ENCODE results near the gene RFX8. TPM values are rescaled to one million over a fixed set of nuclear protein-coding genes. Genes with fewer than 3 reads are reported as not detected.

Gene RFX8
- polyA plus RNA-seq, 6 donors from 2014 or later, result not detected

DNA sequence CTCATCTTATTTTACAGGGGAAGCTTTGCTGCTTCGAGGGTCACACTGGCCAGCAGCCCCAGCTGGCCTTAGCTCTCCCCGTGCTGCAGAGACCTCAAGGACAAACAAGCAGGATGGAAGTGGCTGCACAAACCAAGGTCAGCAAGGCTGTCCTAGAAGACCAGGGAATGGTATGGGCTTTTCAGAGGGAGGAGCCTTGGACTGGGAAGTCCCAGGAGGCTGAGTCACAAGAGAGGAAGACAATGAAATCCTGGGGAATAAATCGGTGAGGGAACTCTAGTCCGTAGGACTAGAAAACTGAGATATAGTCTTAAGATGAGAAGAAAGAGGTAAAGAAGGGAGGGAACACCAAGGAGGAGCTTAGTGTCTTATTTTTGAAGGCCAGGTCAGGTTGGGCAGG is 103.3 kb downstream of the RFX8 start:
- DNase-seq (no peak), ATAC-seq (ENCODE audit: low read depth in 2 of 2) (no peak)
- Mint-ChIP-seq H3K27ac (peak overlapping the region in 1 of 6 donors; percentile 64), H3K4me1 (no peaks in the 10 kb centered on the region), H3K27me3 (peaks cover 0 to 8% (median 6%) of the 10 kb centered on the region in 3 donors), H3K4me3 (no peak overlapping the region), H3K9me3 (peaks cover 4 to 23% (median 13%) of the 10 kb centered on the region in 7 donors), H3K36me3 (peaks cover 0 to 5% of the 10 kb centered on the region in 2 donors)

DNA sequence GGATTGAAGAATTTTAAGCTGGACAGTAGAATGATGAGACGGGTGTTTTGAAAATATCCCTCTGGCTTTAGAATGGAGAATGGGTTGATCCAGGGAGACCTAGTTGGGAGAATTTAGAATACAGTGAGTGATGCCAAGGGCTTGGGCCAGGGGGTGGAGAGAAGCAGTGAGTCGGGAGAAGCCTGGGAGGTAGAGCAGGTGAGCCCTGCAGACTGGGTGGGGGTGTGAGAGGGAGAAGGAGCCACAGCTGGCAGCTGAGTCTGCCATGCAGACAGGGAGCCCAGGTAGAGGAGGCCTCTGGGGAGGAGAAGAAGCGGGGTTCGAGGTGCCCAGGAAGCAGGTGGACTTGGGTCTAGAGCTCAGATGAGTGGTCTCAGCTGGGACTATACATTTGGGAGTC is 105.8 kb downstream of the RFX8 start:
- peaks cover 6 to 18% (median 8%) of the 10 kb centered on the region in 3 donors for H3K27me3 Mint-ChIP-seq

DNA sequence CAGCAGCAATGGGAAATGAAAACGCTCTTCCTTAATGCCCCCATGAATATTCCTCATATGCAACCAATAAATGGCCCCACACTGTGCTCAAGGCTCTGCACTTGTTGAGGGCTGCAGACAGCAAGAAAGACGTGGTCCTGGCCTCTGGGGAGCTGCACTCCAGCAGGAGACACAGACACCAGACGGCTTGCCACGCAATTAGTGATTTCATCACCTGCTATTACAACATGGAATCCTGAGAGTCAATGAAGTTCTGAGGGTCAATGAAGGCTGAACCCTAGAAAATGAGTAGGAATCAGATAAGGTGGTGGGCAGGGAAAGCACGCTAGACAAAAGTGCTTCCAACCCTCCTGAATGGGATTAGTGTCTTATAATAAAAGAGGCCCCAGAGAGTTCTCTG is 106.5 kb downstream of the RFX8 start:
- peak overlapping the region in 1 of 6 donors; percentile 47 for H3K27ac Mint-ChIP-seq
- H3K36me3 Mint-ChIP-seq, result peaks cover 0 to 3% of the 10 kb centered on the region in 2 donors
- peaks cover 3 to 21% (median 9%) of the 10 kb centered on the region in 7 donors for H3K9me3 Mint-ChIP-seq
- DNase-seq (no peak), ATAC-seq (ENCODE audit: low read depth in 2 of 2) (no peak)
- no peak overlapping the region for H3K4me3 Mint-ChIP-seq
- H3K27me3 Mint-ChIP-seq, result peaks cover 6 to 20% (median 13%) of the 10 kb centered on the region in 3 donors
- H3K4me1 Mint-ChIP-seq, result no peaks in the 10 kb centered on the region

More for the DNA sequence above, 105.8 kb downstream of the RFX8 start:
- Mint-ChIP-seq H3K9me3 (peaks cover 4 to 23% (median 13%) of the 10 kb centered on the region in 7 donors), H3K4me1 (no peaks in the 10 kb centered on the region), H3K4me3 (peak overlapping the region in 1 of 8 donors; percentile 7), H3K27ac (no peak overlapping the region), H3K36me3 (peaks cover 0 to 5% of the 10 kb centered on the region in 2 donors)
- no peak for DNase-seq
- no peak for ATAC-seq (ENCODE audit: low read depth in 2 of 2)

DNA sequence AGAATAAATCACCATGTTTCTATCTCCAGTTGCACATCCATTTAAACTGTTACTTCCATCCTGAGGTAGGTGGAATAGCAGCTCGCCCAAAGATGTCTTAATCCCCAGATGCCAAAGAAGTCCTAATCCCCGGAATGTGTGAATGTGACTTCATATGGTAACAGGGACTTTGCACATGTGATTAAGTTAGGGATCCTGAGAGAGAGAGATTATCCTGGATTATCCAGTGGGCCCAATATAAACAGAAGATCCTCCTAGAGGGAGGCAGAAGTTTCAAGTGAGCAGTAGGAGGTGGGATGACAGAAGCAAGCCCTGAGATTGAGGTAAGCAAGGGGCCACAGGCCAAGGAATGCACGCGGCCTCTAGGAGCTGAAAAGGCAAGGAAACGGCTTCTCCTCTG is 107.4 kb downstream of the RFX8 start:
- H3K27ac Mint-ChIP-seq, result no peak overlapping the region
- H3K4me1 Mint-ChIP-seq, result peaks cover 0 to under 1% (median 0%) of the 10 kb centered on the region in 3 donors
- H3K36me3 Mint-ChIP-seq, result no peaks in the 10 kb centered on the region
- no peak overlapping the region for H3K4me3 Mint-ChIP-seq
- H3K27me3 Mint-ChIP-seq, result peaks cover 6 to 20% (median 13%) of the 10 kb centered on the region in 3 donors
- ATAC-seq (ENCODE audit: low read depth in 2 of 2) (no peak), DNase-seq (no peak)
- H3K9me3 Mint-ChIP-seq, result peaks cover 0 to 12% (median 3%) of the 10 kb centered on the region in 7 donors

DNA sequence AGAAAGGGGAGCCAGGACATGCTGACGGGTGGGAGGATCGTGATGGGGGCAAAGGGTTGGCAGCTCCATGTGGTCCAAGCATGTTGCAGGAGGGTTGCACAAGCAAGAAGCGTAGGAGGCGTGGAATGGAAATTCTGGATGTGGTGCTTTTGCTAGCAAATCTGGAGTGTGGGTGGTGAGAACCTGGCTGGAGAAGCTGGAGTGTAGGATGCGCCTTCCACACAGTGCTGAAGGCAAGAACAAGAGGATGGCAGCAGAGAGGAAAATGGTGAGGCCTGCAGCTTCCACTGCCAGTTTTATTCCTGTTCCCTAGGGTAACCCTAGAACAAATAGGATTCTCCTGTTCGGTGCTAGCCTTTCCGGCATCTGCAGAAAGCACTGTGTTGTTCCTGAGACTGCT is 110.0 kb downstream of the RFX8 start:
- ATAC-seq (ENCODE audit: low read depth in 2 of 2) (no peak), DNase-seq (no peak)
- peaks cover 0 to 3% of the 10 kb centered on the region in 2 donors for H3K36me3 Mint-ChIP-seq
- H3K4me3 Mint-ChIP-seq, result no peak overlapping the region
- peaks cover 14 to 20% (median 14%) of the 10 kb centered on the region in 3 donors for H3K4me1 Mint-ChIP-seq
- H3K27ac Mint-ChIP-seq, result no peak overlapping the region
- peaks cover 6 to 20% (median 13%) of the 10 kb centered on the region in 3 donors for H3K27me3 Mint-ChIP-seq
- no peaks in the 10 kb centered on the region for H3K9me3 Mint-ChIP-seq

DNA sequence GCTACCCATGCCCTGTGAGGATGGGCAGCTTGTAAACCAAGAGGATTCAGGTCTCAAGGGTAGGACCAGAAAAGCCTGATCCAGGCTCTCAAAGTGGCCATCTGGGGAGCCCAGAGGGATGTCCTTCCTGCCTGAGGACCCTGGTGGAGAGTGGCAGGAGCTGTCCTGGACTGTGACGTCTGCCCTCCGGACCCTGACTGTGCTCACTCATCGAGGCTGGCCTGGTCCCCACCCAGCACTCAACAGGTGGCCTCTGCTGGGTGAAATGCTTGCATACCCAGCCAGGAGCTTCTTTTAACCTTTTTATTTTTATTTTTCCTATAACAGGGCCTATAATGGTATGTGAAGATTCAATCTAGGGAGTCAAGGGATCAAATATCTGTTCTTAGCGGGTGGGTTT is 112.1 kb downstream of the RFX8 start:
- no peak for DNase-seq
- Mint-ChIP-seq H3K4me1 (peaks cover 14 to 20% (median 14%) of the 10 kb centered on the region in 3 donors), H3K27me3 (peaks cover 3 to 13% (median 11%) of the 10 kb centered on the region in 3 donors), H3K4me3 (no peak overlapping the region), H3K9me3 (no peaks in the 10 kb centered on the region), H3K36me3 (peaks cover 0 to 5% of the 10 kb centered on the region in 2 donors), H3K27ac (no peak overlapping the region)
- ATAC-seq (ENCODE audit: low read depth in 2 of 2), result no peak

DNA sequence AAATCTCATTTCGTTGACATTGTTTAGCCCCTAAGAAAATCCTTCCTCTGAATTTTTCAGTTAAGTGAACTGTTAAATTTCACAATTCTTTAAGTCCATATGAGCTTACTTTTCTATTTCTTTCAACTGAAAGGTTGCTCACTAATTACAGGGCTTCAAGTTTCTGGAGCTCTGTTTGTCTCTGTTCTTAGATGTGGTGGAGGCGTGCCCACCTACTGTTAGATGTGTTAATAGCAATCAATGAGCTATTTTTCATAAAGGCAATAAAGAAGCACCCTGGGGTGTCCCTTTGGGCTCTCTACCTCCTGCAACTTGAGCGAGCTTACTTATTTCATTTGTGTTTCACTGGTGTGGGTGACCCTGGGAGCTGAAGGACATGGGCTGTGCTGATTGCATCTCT is 112.6 kb downstream of the RFX8 start:
- H3K4me1 Mint-ChIP-seq, result peaks cover 14 to 20% (median 14%) of the 10 kb centered on the region in 3 donors
- DNase-seq, result no peak
- peaks cover 0 to 5% of the 10 kb centered on the region in 2 donors for H3K36me3 Mint-ChIP-seq
- ATAC-seq (ENCODE audit: low read depth in 2 of 2), result no peak
- H3K9me3 Mint-ChIP-seq, result no peaks in the 10 kb centered on the region
- H3K4me3 Mint-ChIP-seq, result peak overlapping the region in 1 of 8 donors; percentile 61
- H3K27me3 Mint-ChIP-seq, result peaks cover under 1 to 13% (median 11%) of the 10 kb centered on the region in 3 donors
- H3K27ac Mint-ChIP-seq, result peak overlapping the region in 1 of 6 donors; percentile 89

DNA sequence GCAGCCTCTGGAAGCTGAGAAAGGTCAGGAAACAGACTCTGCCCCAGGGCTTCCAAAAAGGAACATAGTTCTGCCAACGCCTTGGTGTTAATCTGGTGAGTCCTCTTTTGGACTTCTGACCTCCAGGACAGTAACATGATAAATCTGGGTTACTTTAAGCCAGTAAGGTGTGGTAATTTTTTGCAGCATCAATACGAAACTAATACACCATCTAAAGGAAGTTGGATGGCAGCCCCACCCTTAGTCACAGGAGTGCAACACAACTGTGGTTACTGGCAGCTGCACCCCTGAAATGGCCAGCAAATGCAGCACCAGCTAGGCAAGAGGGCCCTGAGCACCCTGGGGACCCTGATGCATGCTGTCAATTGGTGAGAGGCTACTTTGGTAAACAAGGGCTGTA is 113.4 kb downstream of the RFX8 start:
- DNase-seq, result no peak
- peak overlapping the region in 4 of 8 donors; percentile 12 to 77 (median 46) for H3K4me3 Mint-ChIP-seq

DNA sequence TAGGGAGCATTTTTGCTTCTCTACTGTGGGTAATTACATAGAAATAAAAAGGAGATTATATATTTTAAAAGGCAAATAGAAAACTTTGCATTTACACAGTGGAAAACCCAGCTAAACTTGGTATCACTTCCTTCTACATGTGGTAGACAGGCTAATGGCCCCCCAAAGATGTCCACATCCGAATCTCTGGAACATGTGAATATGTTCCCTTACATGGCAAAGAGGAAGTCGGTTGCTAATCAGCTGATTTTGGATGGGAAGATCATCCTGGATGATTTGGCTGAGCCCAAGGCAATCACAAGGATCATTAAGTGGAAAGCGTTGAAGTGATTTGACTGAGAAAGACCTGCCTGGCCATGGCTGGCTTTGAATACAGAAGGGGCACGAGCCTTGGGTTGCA is 113.8 kb downstream of the RFX8 start:
- Mint-ChIP-seq H3K27me3 (peaks cover 0 to 13% (median 11%) of the 10 kb centered on the region in 3 donors), H3K4me3 (peak overlapping the region in 4 of 8 donors; percentile 7 to 77 (median 35)), H3K36me3 (peaks cover 0 to 5% of the 10 kb centered on the region in 2 donors), H3K9me3 (no peaks in the 10 kb centered on the region), H3K27ac (peak overlapping the region in 2 of 6 donors; percentile 5 to 67), H3K4me1 (peaks cover 14 to 20% (median 14%) of the 10 kb centered on the region in 3 donors)
- DNase-seq, result no peak
- peak; percentile 33 to 34 for ATAC-seq (ENCODE audit: low read depth in 2 of 2)

More for the DNA sequence above, 113.4 kb downstream of the RFX8 start:
- H3K36me3 Mint-ChIP-seq, result peaks cover 0 to 5% of the 10 kb centered on the region in 2 donors
- peak; percentile 79 to 84 for ATAC-seq (ENCODE audit: low read depth in 2 of 2)
- peaks cover 0 to 13% (median 11%) of the 10 kb centered on the region in 3 donors for H3K27me3 Mint-ChIP-seq
- H3K4me1 Mint-ChIP-seq, result peaks cover 14 to 20% (median 14%) of the 10 kb centered on the region in 3 donors
- H3K9me3 Mint-ChIP-seq, result no peaks in the 10 kb centered on the region
- H3K27ac Mint-ChIP-seq, result peak overlapping the region in 1 of 6 donors; percentile 5

DNA sequence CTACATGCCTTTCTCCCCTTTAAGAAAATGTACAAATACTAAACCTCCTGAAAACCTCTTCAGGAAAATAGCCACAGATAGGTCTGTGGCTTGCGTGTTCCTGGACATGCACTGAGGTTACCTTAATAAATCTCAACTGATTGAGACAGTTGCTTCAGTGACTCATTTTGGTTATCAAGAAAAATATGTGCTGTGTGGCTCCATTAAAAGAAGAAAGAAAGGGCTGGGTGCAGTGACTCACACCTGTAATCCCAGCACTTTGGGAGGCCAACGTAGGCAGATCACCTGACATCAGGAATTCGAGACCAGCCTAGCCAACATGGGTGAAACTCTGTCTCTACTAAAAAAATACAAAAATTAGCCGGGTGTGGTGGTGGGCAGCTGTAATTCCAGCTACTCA is 114.7 kb downstream of the RFX8 start:
- H3K9me3 Mint-ChIP-seq, result no peaks in the 10 kb centered on the region
- peak overlapping the region in 2 of 6 donors; percentile 29 to 49 for H3K27ac Mint-ChIP-seq
- DNase-seq (no peak), ATAC-seq (ENCODE audit: low read depth in 2 of 2) (no peak)
- H3K27me3 Mint-ChIP-seq, result peaks cover 0 to 13% (median 11%) of the 10 kb centered on the region in 3 donors
- H3K36me3 Mint-ChIP-seq, result peaks cover 0 to 5% of the 10 kb centered on the region in 2 donors
- peaks cover 14 to 20% (median 14%) of the 10 kb centered on the region in 3 donors for H3K4me1 Mint-ChIP-seq
- no peak overlapping the region for H3K4me3 Mint-ChIP-seq

DNA sequence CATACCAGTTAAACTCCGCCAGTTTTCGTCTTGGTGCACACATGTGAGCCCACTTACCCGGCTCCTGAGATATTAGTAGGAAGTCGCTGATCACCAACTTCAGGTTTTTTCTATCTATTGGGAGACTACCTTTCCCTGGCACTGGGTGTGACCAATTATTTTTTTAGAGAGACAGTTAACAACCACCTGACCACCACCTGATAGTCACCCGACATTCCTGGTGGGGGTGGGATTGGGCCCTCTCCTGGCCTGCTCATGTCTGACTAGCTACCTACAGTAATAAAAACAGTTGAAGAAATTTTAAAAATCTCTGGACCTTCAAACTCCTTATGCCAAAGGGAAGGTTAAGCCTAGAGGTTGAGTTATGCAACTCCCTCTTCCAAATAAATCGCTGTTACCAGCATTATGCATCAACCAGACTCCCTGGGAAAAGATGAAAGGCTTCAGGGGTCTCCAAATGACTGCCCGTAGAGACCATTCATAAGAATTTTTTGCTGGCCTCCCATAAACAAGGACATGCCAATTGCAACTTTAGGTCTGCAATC is 115.4 kb downstream of the RFX8 start:
- Mint-ChIP-seq H3K27ac (no peak overlapping the region), H3K36me3 (peaks cover 0 to 5% of the 10 kb centered on the region in 2 donors), H3K4me1 (peaks cover 14 to 20% (median 14%) of the 10 kb centered on the region in 3 donors)

DNA sequence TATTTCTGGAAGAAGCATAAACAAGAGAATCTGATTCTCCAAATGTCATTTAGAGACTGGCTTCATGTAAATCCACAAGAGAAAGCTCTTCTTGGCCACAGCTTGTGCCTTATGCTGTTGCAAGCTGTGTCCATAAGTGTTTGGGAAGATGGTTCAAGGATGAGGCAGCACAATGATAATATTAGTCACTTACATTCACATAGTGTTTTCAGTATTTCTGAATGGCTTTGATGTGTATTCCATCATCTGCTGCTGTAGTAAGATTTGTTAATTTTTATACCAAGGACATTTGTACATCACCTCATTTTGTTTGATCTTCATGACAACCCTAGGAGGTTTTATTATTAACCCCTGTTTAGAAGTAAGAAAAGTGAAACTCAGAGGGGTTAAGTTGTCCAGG is 117.5 kb downstream of the RFX8 start:
- ATAC-seq (ENCODE audit: low read depth in 2 of 2) (no peak), DNase-seq (no peak)
- H3K9me3 Mint-ChIP-seq, result no peaks in the 10 kb centered on the region
- H3K4me3 Mint-ChIP-seq, result no peak overlapping the region
- H3K4me1 Mint-ChIP-seq, result peaks cover 14 to 18% (median 14%) of the 10 kb centered on the region in 3 donors
- H3K27me3 Mint-ChIP-seq, result peaks cover 4 to 8% (median 5%) of the 10 kb centered on the region in 3 donors
- H3K36me3 Mint-ChIP-seq, result peaks cover 0 to 5% of the 10 kb centered on the region in 2 donors
- no peak overlapping the region for H3K27ac Mint-ChIP-seq

More for the DNA sequence above, 115.4 kb downstream of the RFX8 start:
- no peak for DNase-seq
- Mint-ChIP-seq H3K4me3 (no peak overlapping the region), H3K27me3 (peaks cover 0 to 10% (median 9%) of the 10 kb centered on the region in 3 donors), H3K9me3 (no peaks in the 10 kb centered on the region)
- no peak for ATAC-seq (ENCODE audit: low read depth in 2 of 2)

DNA sequence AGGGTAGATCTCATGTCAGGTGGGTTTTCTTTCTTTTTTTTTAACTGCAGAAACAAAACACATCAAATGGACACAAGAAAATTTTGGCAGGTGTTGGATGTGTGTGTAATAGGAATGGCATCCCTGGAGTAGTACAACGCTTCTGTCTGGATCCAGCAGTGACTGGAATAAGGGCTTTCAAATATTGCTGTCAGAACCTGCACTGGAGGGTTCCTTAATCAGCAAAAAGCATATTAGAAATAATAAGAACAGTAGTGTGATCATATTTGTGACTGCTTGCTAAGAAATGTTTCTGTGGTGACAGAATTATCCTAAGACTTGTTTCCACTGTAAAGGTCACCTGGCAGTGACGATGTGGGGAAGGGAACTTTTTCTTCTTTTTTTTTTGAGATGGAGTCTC is 118.4 kb downstream of the RFX8 start:
- DNase-seq (no peak), ATAC-seq (ENCODE audit: low read depth in 2 of 2) (no peak)
- Mint-ChIP-seq H3K36me3 (peaks cover 0 to 5% of the 10 kb centered on the region in 2 donors), H3K27me3 (peaks cover 4 to 8% (median 5%) of the 10 kb centered on the region in 3 donors), H3K4me3 (no peak overlapping the region), H3K9me3 (no peaks in the 10 kb centered on the region), H3K4me1 (peaks cover 6 to 9% (median 6%) of the 10 kb centered on the region in 3 donors), H3K27ac (no peak overlapping the region)

DNA sequence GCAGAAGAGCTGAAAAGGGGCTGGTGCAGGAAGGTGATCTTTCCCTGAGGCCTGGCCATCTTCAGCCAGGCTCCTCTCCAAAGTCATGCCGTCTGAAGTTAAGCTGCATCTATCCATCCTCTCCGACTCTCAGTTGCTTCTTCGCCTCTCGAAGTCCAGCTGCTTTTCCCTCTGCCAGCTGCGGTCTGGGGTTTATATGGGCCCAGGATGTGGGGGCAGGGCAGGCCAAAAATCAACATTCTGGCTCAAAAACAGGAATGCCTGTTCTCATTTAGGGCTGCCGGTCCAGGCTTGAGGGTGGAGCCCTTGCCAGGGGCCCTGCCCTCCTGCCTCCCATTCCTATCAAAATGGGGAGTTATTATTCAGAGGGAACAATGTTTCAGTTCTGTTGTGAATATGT is 118.9 kb downstream of the RFX8 start:
- DNase-seq (no peak), ATAC-seq (ENCODE audit: low read depth in 2 of 2) (no peak)
- Mint-ChIP-seq H3K27me3 (peaks cover 5 to 8% (median 8%) of the 10 kb centered on the region in 3 donors), H3K9me3 (no peaks in the 10 kb centered on the region), H3K4me3 (no peak overlapping the region), H3K4me1 (peaks cover 1 to 5% (median 2%) of the 10 kb centered on the region in 3 donors), H3K27ac (no peak overlapping the region), H3K36me3 (peaks cover 0 to 5% of the 10 kb centered on the region in 2 donors)

Data from naive B cell (primary cell).